HS-27A (cell line): Measurements from ENCODE around the gene MAN1A1.

Experiments used
- DNase-seq: peaks from one replicate; pipeline ENCODE4 v3.0.0-alpha.2; 2012; ENCODE audit warnings: low read depth, missing footprints

Gene MAN1A1

GRCh38 chr6:119234457-119234856, 115.1 kb downstream of the MAN1A1 start:
- DNase-seq: no peak

- DNase-seq: no peak
Measured at GRCh38 chr6:119233312-119233984, 116.1 kb downstream of the MAN1A1 start.

GRCh38 chr6:119231394-119231793, 118.2 kb downstream of the MAN1A1 start:
- DNase-seq: no peak

GRCh38 chr6:119230160-119230559, 119.4 kb downstream of the MAN1A1 start:
- DNase-seq: no peak

GRCh38 chr6:119227377-119227776, 122.2 kb downstream of the MAN1A1 start:
- DNase-seq: no peak

GRCh38 chr6:119226089-119226488, 123.5 kb downstream of the MAN1A1 start:
- DNase-seq: no peak

- DNase-seq: no peak
Measured at GRCh38 chr6:119224095-119224701, 125.4 kb downstream of the MAN1A1 start.

GRCh38 chr6:119220452-119220851, 129.1 kb downstream of the MAN1A1 start:
- DNase-seq: no peak

GRCh38 chr6:119218548-119218947, 131.0 kb downstream of the MAN1A1 start:
- DNase-seq: no peak

- DNase-seq: no peak
Measured at GRCh38 chr6:119215885-119216590, 133.5 kb downstream of the MAN1A1 start.

- no peak for DNase-seq
Measured at GRCh38 chr6:119215309-119215708, 134.3 kb downstream of the MAN1A1 start.

GRCh38 chr6:119210596-119210995, 139.0 kb downstream of the MAN1A1 start:
- DNase-seq: no peak

GRCh38 chr6:119209452-119210205, 139.9 kb downstream of the MAN1A1 start:
- no peak for DNase-seq

- DNase-seq: no peak
Measured at GRCh38 chr6:119207971-119208725, 141.4 kb downstream of the MAN1A1 start.

GRCh38 chr6:119207327-119207726, 142.2 kb downstream of the MAN1A1 start:
- DNase-seq: no peak

GRCh38 chr6:119205911-119206618, 143.5 kb downstream of the MAN1A1 start:
- DNase-seq: no peak

GRCh38 chr6:119204719-119205118, 144.8 kb downstream of the MAN1A1 start:
- no peak for DNase-seq

GRCh38 chr6:119201480-119201879, 148.1 kb downstream of the MAN1A1 start:
- no peak for DNase-seq

- no peak for DNase-seq
Measured at GRCh38 chr6:119200512-119201175, 148.9 kb downstream of the MAN1A1 start.

GRCh38 chr6:119197271-119197670, 152.3 kb downstream of the MAN1A1 start:
- no peak for DNase-seq

GRCh38 chr6:119196715-119197114, 152.8 kb downstream of the MAN1A1 start:
- DNase-seq: no peak
